ENCODE data around the gene CDYL. TPM values are rescaled to one million over a fixed set of nuclear protein-coding genes. Genes with fewer than 3 reads are reported as not detected.
A peak's percentile ranks its signal among the peaks of the same experiment; 100 is the strongest.
"Not testable (repeated sequence)": the region's sequence is repeated elsewhere in the genome, so short reads cannot be mapped to it uniquely, and the experiment has no call there.

Gene CDYL
- total RNA-seq, 2 donors from 2014 or later = 24.0 to 29.6 TPM

- peak; percentile 67 to 91 for ATAC-seq
- peaks cover 7 to 11% of the 10 kb centered on the region in 2 donors for H3K9me3 Mint-ChIP-seq
- H3K36me3 Mint-ChIP-seq = peaks cover 0 to 19% of the 10 kb centered on the region in 2 donors
- H3K27ac Mint-ChIP-seq = no peak overlapping the region
- DNase-seq (ENCODE audit: low spot score in 2 of 2) = no peak
Measured at GRCh38 chr6:4809999-4810918, 34.1 kb downstream of the CDYL start.

GRCh38 chr6:4812068-4812467 is 35.9 kb downstream of the CDYL start:
- DNase-seq (ENCODE audit: low spot score in 2 of 2) = no peak
- H3K36me3 Mint-ChIP-seq = peaks cover 0 to 19% of the 10 kb centered on the region in 2 donors
- peak overlapping the region in 1 of 2 donors; percentile 78 for H3K27ac Mint-ChIP-seq
- ATAC-seq = peak in 1 of 2 donors; percentile 33
- H3K9me3 Mint-ChIP-seq = peaks cover 7 to 11% of the 10 kb centered on the region in 2 donors

GRCh38 chr6:4813055-4813454 is 36.9 kb downstream of the CDYL start:
- peaks cover 0 to 17% of the 10 kb centered on the region in 2 donors for H3K36me3 Mint-ChIP-seq
- ATAC-seq (no peak), DNase-seq (ENCODE audit: low spot score in 2 of 2) (no peak)
- no peak overlapping the region for H3K27ac Mint-ChIP-seq
- H3K9me3 Mint-ChIP-seq = peaks cover 7 to 11% of the 10 kb centered on the region in 2 donors

GRCh38 chr6:4814212-4814611 is 38.0 kb downstream of the CDYL start:
- Mint-ChIP-seq H3K9me3 (peaks cover under 1 to 5% of the 10 kb centered on the region in 2 donors), H3K27ac (no peak overlapping the region), H3K36me3 (peaks cover 0 to 6% of the 10 kb centered on the region in 2 donors)
- ATAC-seq (no peak), DNase-seq (ENCODE audit: low spot score in 2 of 2) (no peak)

GRCh38 chr6:4814987-4815386 is 38.8 kb downstream of the CDYL start:
- Mint-ChIP-seq H3K36me3 (peaks cover 0 to 14% of the 10 kb centered on the region in 2 donors), H3K9me3 (peaks cover 0 to 7% of the 10 kb centered on the region in 2 donors), H3K27ac (no peak overlapping the region)
- ATAC-seq (no peak), DNase-seq (ENCODE audit: low spot score in 2 of 2) (no peak)

- H3K36me3 Mint-ChIP-seq = peaks cover 0 to 20% of the 10 kb centered on the region in 2 donors
- DNase-seq (ENCODE audit: low spot score in 2 of 2) (no peak), ATAC-seq (no peak)
- H3K27ac Mint-ChIP-seq = no peak overlapping the region
- peaks cover 0 to 11% of the 10 kb centered on the region in 2 donors for H3K9me3 Mint-ChIP-seq
Measured at GRCh38 chr6:4815584-4815983, 39.4 kb downstream of the CDYL start.

GRCh38 chr6:4816904-4817303 is 40.7 kb downstream of the CDYL start:
- ATAC-seq (no peak), DNase-seq (ENCODE audit: low spot score in 2 of 2) (no peak)
- peaks cover 0 to 8% of the 10 kb centered on the region in 2 donors for H3K9me3 Mint-ChIP-seq
- peaks cover 0 to 21% of the 10 kb centered on the region in 2 donors for H3K36me3 Mint-ChIP-seq
- no peak overlapping the region for H3K27ac Mint-ChIP-seq

GRCh38 chr6:4817551-4817950 is 41.3 kb downstream of the CDYL start:
- H3K27ac Mint-ChIP-seq = no peak overlapping the region
- no peak for ATAC-seq
- H3K9me3 Mint-ChIP-seq = peaks cover 0 to 7% of the 10 kb centered on the region in 2 donors
- peaks cover 0 to 19% of the 10 kb centered on the region in 2 donors for H3K36me3 Mint-ChIP-seq
- DNase-seq (ENCODE audit: low spot score in 2 of 2) = no peak

GRCh38 chr6:4818272-4818938 is 42.2 kb downstream of the CDYL start:
- H3K36me3 Mint-ChIP-seq = peaks cover 0 to 22% of the 10 kb centered on the region in 2 donors
- no peak for DNase-seq (ENCODE audit: low spot score in 2 of 2)
- peaks cover 0 to 7% of the 10 kb centered on the region in 2 donors for H3K9me3 Mint-ChIP-seq
- no peak overlapping the region for H3K27ac Mint-ChIP-seq
- ATAC-seq = no peak

- DNase-seq (ENCODE audit: low spot score in 2 of 2) (no peak), ATAC-seq (no peak)
- H3K36me3 Mint-ChIP-seq = peaks cover 6 to 28% of the 10 kb centered on the region in 2 donors
- H3K9me3 Mint-ChIP-seq = peaks cover 4 to 11% of the 10 kb centered on the region in 2 donors
- H3K27ac Mint-ChIP-seq = no peak overlapping the region
Measured at GRCh38 chr6:4819706-4820283, 43.6 kb downstream of the CDYL start.

- ATAC-seq (peak in 1 of 2 donors; percentile 85), DNase-seq (ENCODE audit: low spot score in 2 of 2) (no peak)
- peaks cover 9 to 11% of the 10 kb centered on the region in 2 donors for H3K9me3 Mint-ChIP-seq
- H3K27ac Mint-ChIP-seq = no peak overlapping the region
- H3K36me3 Mint-ChIP-seq = peaks cover 6 to 28% of the 10 kb centered on the region in 2 donors
Measured at GRCh38 chr6:4820704-4821276, 44.6 kb downstream of the CDYL start.

- Mint-ChIP-seq H3K27ac (no peak overlapping the region), H3K36me3 (peaks cover 16 to 41% of the 10 kb centered on the region in 2 donors), H3K9me3 (peaks cover 17 to 25% of the 10 kb centered on the region in 2 donors)
- no peak for ATAC-seq
- DNase-seq (ENCODE audit: low spot score in 2 of 2) = no peak
Measured at GRCh38 chr6:4822476-4822875, 46.3 kb downstream of the CDYL start.

- ATAC-seq = no peak
- peaks cover 36 to 38% of the 10 kb centered on the region in 2 donors for H3K9me3 Mint-ChIP-seq
- no peak for DNase-seq (ENCODE audit: low spot score in 2 of 2)
- no peak overlapping the region for H3K27ac Mint-ChIP-seq
- H3K36me3 Mint-ChIP-seq = peaks cover 37 to 46% of the 10 kb centered on the region in 2 donors
Measured at GRCh38 chr6:4828187-4828698, 52.0 kb downstream of the CDYL start.

GRCh38 chr6:4829089-4829488 is 52.9 kb downstream of the CDYL start:
- DNase-seq (ENCODE audit: low spot score in 2 of 2) (no peak), ATAC-seq (no peak)
- H3K27ac Mint-ChIP-seq = no peak overlapping the region
- H3K36me3 Mint-ChIP-seq = peaks cover 32 to 38% of the 10 kb centered on the region in 2 donors
- peaks cover 32 to 34% of the 10 kb centered on the region in 2 donors for H3K9me3 Mint-ChIP-seq

GRCh38 chr6:4835540-4835939 is 59.3 kb downstream of the CDYL start:
- not testable (repeated sequence) for ATAC-seq; H3K27ac Mint-ChIP-seq; DNase-seq (ENCODE audit: low spot score in 2 of 2)
- Mint-ChIP-seq H3K9me3 (peaks cover 15 to 17% of the 10 kb centered on the region in 2 donors), H3K36me3 (peaks cover 43 to 50% of the 10 kb centered on the region in 2 donors)

GRCh38 chr6:4840169-4840568 is 64.0 kb downstream of the CDYL start:
- no peak for ATAC-seq
- peaks cover 37 to 40% of the 10 kb centered on the region in 2 donors for H3K9me3 Mint-ChIP-seq
- H3K36me3 Mint-ChIP-seq = peaks cover 65 to 66% of the 10 kb centered on the region in 2 donors
- DNase-seq (ENCODE audit: low spot score in 2 of 2) = no peak
- no peak overlapping the region for H3K27ac Mint-ChIP-seq

All from activated naive CD4-positive, alpha-beta T cell treated with anti-CD3 and anti-CD28 coated beads, Interleukin-2, amount 50 U/mL, for 72 hours (primary cell).